Measurements from ENCODE around the gene WBP2. TPM values are rescaled to one million over a fixed set of nuclear protein-coding genes. Genes with fewer than 3 reads are reported as not detected.
"Not testable (repeated sequence)": the region's sequence is repeated elsewhere in the genome, so short reads cannot be mapped to it uniquely, and the experiment has no call there.

WBP2 gene
- total and polyA plus RNA-seq, 10 of the 15 experiments (the other 5 are each of a cell fraction or from before 2014, with no cell fraction given), result 1.5 to 57.3 (median 27.5) TPM

GRCh38 chr17:75853433-75853832, 1.7 kb downstream of the WBP2 start:
- TF ChIP-seq ATF3 (IDR thresholded peaks at IDR 0.05; ENCODE audit: borderline replicate concordance, extremely low read depth, low read depth, low read length), result no peak
- TF ChIP-seq CBX3 (IDR thresholded peaks at IDR 0.05; ENCODE audit: borderline replicate concordance, low read depth), result no peak
- TF ChIP-seq NFYA (IDR thresholded peaks at IDR 0.05; ENCODE audit: borderline replicate concordance, low read depth, low read length), result no peak
- TF ChIP-seq CBX5 (IDR thresholded peaks at IDR 0.05; ENCODE audit: low read depth), result no peak
- TF ChIP-seq ZNF622 (IDR thresholded peaks at IDR 0.05), result no peak
- no peak for TF ChIP-seq EED (IDR thresholded peaks at IDR 0.05; ENCODE audit: low read depth)
- no peak for TF ChIP-seq ZBTB40 (IDR thresholded peaks at IDR 0.05; ENCODE audit: borderline replicate concordance)
- TF ChIP-seq ZBTB4 (CRISPR knock-in tag; IDR thresholded peaks at IDR 0.05), result no peak
- TF ChIP-seq FOXK2 (IDR thresholded peaks at IDR 0.05), result no peak
- ChIA-PET RAD21 (ENCODE audit: unreplicated experiment) (interaction anchor here (2.1 kb wide), 1 partner anchor 88 kb away, joined by 16 read pairs; the partner anchor contains the start of gene GALK1), SMC1A (ENCODE audit: uncharacterized antibody, unreplicated experiment) (interaction anchor here (1.0 to 3.6 kb wide), 3 partner anchors 8 to 67 kb away, joined by 3 to 18 read pairs (median 11); no protein-coding TSS in a partner anchor), CTCF (interaction anchor here (0.8 to 9.4 kb wide), 5 partner anchors 7 to 89 kb away, joined by 3 to 117 read pairs (median 3); partner anchors contain the start of genes TRIM65 and UNC13D), POLR2A (interaction anchor here (0.7 to 5.8 kb wide), 5 partner anchors 10 to 88 kb away, joined by 3 to 30 read pairs (median 15); partner anchors contain the start of genes GALK1 and UNK)
- Histone ChIP-seq H2AFZ (ENCODE audit: control insufficient read depth, low read depth, low read length) (no peak overlapping the region), H3K27ac (ENCODE audit: control insufficient read depth, insufficient read depth) (no peak overlapping the region), H3K9ac (ENCODE audit: control insufficient read depth, insufficient read depth, low read length) (no peak overlapping the region), H3K4me2 (ENCODE audit: control insufficient read depth, insufficient read depth) (no peak overlapping the region), H3K4me3 (no peak overlapping the region), H4K20me1 (ENCODE audit: control insufficient read depth, insufficient read depth) (no peaks in the 10 kb centered on the region), H3K9me3 (replicated peaks; ENCODE audit: control insufficient read depth, insufficient read depth, low read length) (no peaks in the 10 kb centered on the region), H3K36me3 (ENCODE audit: control insufficient read depth in 2 of 2, insufficient read depth in 2 of 2, low read length in 1 of 2) (peaks cover 2 to 3% of the 10 kb centered on the region in 2 experiments; a peak in 2 of 4 replicates), H3K27me3 (replicated peaks in 1 of 2; ENCODE audit: control insufficient read depth in 2 of 2, insufficient read depth in 2 of 2, low read length in 1 of 2) (no peaks in the 10 kb centered on the region), H3K4me1 (ENCODE audit: control insufficient read depth, insufficient read depth, low read length) (peaks cover 12% of the 10 kb centered on the region), H3K79me2 (ENCODE audit: control insufficient read depth, insufficient read depth, low read length) (peaks cover 18% of the 10 kb centered on the region)
- BruUV-seq (replicated peaks), result no TSS peak
- in situ Hi-C loops (cut with MboI) (no loop called here), intact Hi-C loops (cut with micrococcal nuclease; ENCODE audit: unreplicated experiment) (no loop called here)
- 74% methylated on average over 7 of the region's 7 CpGs for WGBS (ENCODE audit: insufficient coverage, insufficient replicate concordance, low lambda C conversion rate, missing lambda C conversion rate)
- no peak for DNase-seq (ENCODE audit: low read depth, low spot score)
- no peak for ATAC-seq
- FAIRE-seq, result no peak

GRCh38 chr17:75851693-75851991, 3.5 kb downstream of the WBP2 start:
- H3K4me2 ChIP-seq (ENCODE audit: control insufficient read depth, insufficient read depth); H3K9ac ChIP-seq (ENCODE audit: control insufficient read depth, insufficient read depth, low read length); H3K4me1 ChIP-seq (ENCODE audit: control insufficient read depth, insufficient read depth, low read length); H3K27me3 ChIP-seq (replicated peaks in 1 of 2; ENCODE audit: control insufficient read depth in 2 of 2, insufficient read depth in 2 of 2, low read length in 1 of 2); H4K20me1 ChIP-seq (ENCODE audit: control insufficient read depth, insufficient read depth); intact Hi-C loops (cut with micrococcal nuclease; ENCODE audit: unreplicated experiment); H3K36me3 ChIP-seq (ENCODE audit: control insufficient read depth in 2 of 2, insufficient read depth in 2 of 2, low read length in 1 of 2); BruUV-seq (replicated peaks); H3K4me3 ChIP-seq; H2AFZ ChIP-seq (ENCODE audit: control insufficient read depth, low read depth, low read length); ATAC-seq; FAIRE-seq; DNase-seq (ENCODE audit: low read depth, low spot score); POLR2A ChIA-PET; H3K27ac ChIP-seq (ENCODE audit: control insufficient read depth, insufficient read depth); RAD21 ChIA-PET (ENCODE audit: unreplicated experiment); H3K9me3 ChIP-seq (replicated peaks; ENCODE audit: control insufficient read depth, insufficient read depth, low read length); in situ Hi-C loops (cut with MboI): not testable (repeated sequence)
- peaks cover 18% of the 10 kb centered on the region for H3K79me2 ChIP-seq (ENCODE audit: control insufficient read depth, insufficient read depth, low read length)
- WGBS (ENCODE audit: insufficient coverage, insufficient replicate concordance, low lambda C conversion rate, missing lambda C conversion rate), result 98% methylated on average over 15 of the region's 15 CpGs
- ChIA-PET SMC1A (ENCODE audit: uncharacterized antibody, unreplicated experiment) (interaction anchor here (0.6 kb wide), 1 partner anchor 90 kb away, joined by 4 read pairs; no protein-coding TSS in a partner anchor), CTCF (interaction anchor here (0.6 kb wide), 1 partner anchor 177 kb away, joined by 3 read pairs; no protein-coding TSS in a partner anchor)

Measured in GM12878 (cell line).